ENCODE results near the gene ZNF541.

The ZNF541 gene

DNA sequence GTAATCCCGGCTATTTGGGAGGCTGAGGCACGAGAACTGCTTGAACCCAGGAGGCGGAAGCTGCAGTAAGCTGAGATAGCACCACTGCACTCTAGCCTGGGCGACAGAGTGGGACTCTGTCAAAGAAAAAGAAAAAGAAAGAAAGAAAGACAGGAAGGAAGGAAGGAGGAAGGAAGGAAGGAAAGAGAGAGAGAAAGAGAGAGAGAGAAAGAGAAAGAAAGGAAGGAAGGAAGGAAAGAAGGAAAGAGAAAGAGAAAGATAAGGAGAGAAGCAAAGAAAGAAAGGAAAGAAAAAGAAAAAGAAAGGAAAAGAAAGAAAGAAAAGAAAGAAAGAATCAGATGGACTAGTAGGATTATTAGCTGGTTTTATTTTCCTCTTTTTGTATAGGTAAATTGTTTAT, 22.8 kb downstream of the ZNF541 start:
- H3K18ac ChIP-seq (ENCODE audit: low read length): no peak overlapping the region
- H2BK120ac ChIP-seq (ENCODE audit: low read depth, low read length): no peak overlapping the region
- no peak overlapping the region for H2BK15ac ChIP-seq (replicated peaks; ENCODE audit: low read depth)
- H3K4me3 ChIP-seq (ENCODE audit: low read length): no peak overlapping the region
- H3K27me3 ChIP-seq (ENCODE audit: insufficient read depth, low read length, poor library complexity): no peaks in the 10 kb centered on the region
- no peak overlapping the region for H2BK5ac ChIP-seq (ENCODE audit: low read length)
- no peaks in the 10 kb centered on the region for H3K36me3 ChIP-seq (ENCODE audit: control insufficient read depth, insufficient read depth, low read length)
- H3K4me2 ChIP-seq (ENCODE audit: low read length): no peak overlapping the region
- H3K4ac ChIP-seq (ENCODE audit: low read depth, low read length): no peak overlapping the region
- H3K79me1 ChIP-seq (ENCODE audit: low read length): no peaks in the 10 kb centered on the region
- no peak for DNase-seq
- H3K27ac ChIP-seq (ENCODE audit: low read depth, low read length): no peak overlapping the region
- no peaks in the 10 kb centered on the region for H3K79me2 ChIP-seq (ENCODE audit: control insufficient read depth, insufficient read depth, low read length)
- H3K4me1 ChIP-seq (ENCODE audit: control insufficient read depth, low read depth, low read length): no peaks in the 10 kb centered on the region
- no peak overlapping the region for H2AK5ac ChIP-seq (ENCODE audit: low read length)
- no peak overlapping the region for H3K9ac ChIP-seq (ENCODE audit: low read length)
- H3K56ac ChIP-seq (ENCODE audit: low read length): no peak overlapping the region
- no peak overlapping the region for H4K8ac ChIP-seq (ENCODE audit: low read depth, low read length)
- no peak overlapping the region for H3K23ac ChIP-seq (ENCODE audit: low read length)
- WGBS (ENCODE audit: extremely low coverage, insufficient coverage, low lambda C conversion rate): no CpG with 5 or more reads among the region's 4 CpGs
- no peak overlapping the region for H4K5ac ChIP-seq (ENCODE audit: low read length)

DNA sequence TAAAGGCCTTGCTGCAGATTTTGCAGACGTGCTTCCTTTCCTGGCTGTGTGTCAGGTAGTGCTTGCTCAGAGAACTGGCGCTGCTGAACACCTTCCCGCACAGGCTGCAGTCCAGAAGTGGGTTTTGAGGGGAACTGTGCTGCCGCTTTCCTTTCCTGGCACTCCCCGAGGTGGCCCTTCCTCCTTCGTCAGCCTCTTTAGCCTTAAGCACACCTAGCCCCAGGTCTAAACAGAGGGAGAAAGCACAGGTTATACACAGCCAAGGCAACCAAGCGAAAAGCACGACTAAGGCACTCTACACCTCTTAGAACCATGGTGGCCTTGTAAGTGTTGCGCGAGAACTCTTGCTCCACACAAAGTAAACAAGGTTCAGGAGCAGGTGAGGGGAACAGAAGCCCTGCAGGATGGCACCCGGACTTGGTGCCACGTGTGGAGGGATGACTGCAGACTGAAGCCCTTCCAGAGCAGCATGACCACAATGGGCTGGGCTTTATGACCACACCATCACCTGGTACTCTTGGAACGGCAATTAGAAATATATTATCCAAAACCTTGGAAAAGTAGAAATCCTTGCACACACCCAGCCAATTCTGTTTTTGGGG, 23.6 kb downstream of the ZNF541 start:
- H3K9ac ChIP-seq (ENCODE audit: low read length): no peak overlapping the region
- no peak overlapping the region for H3K27ac ChIP-seq (ENCODE audit: low read depth, low read length)
- no peak overlapping the region for H2BK15ac ChIP-seq (replicated peaks; ENCODE audit: low read depth)
- WGBS (ENCODE audit: extremely low coverage, insufficient coverage, low lambda C conversion rate): no CpG with 5 or more reads among the region's 13 CpGs
- no peaks in the 10 kb centered on the region for H3K4me1 ChIP-seq (ENCODE audit: control insufficient read depth, low read depth, low read length)
- no peak overlapping the region for H2BK120ac ChIP-seq (ENCODE audit: low read depth, low read length)
- no peak overlapping the region for H2BK5ac ChIP-seq (ENCODE audit: low read length)
- DNase-seq: no peak
- no peak overlapping the region for H4K8ac ChIP-seq (ENCODE audit: low read depth, low read length)
- H2AK5ac ChIP-seq (ENCODE audit: low read length): no peak overlapping the region
- no peaks in the 10 kb centered on the region for H3K79me1 ChIP-seq (ENCODE audit: low read length)
- H3K23ac ChIP-seq (ENCODE audit: low read length): no peak overlapping the region
- H3K4me2 ChIP-seq (ENCODE audit: low read length): no peak overlapping the region
- H3K18ac ChIP-seq (ENCODE audit: low read length): no peak overlapping the region
- no peak overlapping the region for H3K4me3 ChIP-seq (ENCODE audit: low read length)
- H3K36me3 ChIP-seq (ENCODE audit: control insufficient read depth, insufficient read depth, low read length): no peaks in the 10 kb centered on the region
- no peak overlapping the region for H4K5ac ChIP-seq (ENCODE audit: low read length)
- no peaks in the 10 kb centered on the region for H3K27me3 ChIP-seq (ENCODE audit: insufficient read depth, low read length, poor library complexity)
- H3K4ac ChIP-seq (ENCODE audit: low read depth, low read length): no peak overlapping the region
- H3K79me2 ChIP-seq (ENCODE audit: control insufficient read depth, insufficient read depth, low read length): no peaks in the 10 kb centered on the region
- H3K56ac ChIP-seq (ENCODE audit: low read length): no peak overlapping the region

DNA sequence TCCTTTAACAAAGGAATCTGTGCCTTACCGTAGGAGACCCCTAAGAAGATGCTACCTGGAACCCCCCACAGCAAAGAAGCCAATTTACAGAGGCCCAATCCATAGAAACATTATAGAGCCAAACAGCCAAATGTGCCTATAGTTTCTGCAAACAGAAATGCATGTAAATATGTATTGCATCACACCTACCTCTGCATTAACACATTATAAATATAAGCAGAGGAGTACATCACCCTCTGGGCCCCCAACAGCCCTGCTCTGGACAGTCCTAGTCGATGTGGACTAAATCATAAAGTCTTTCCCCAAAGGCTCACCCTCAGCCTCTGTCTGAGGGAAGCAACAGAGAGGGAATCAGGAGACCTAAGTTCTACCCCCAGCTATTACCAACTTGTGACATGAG, 25.7 kb downstream of the ZNF541 start:
- no peak overlapping the region for H2BK15ac ChIP-seq (replicated peaks; ENCODE audit: low read depth)
- H3K9ac ChIP-seq (ENCODE audit: low read length): no peak overlapping the region
- no peak for DNase-seq
- H2BK5ac ChIP-seq (ENCODE audit: low read length): no peak overlapping the region
- no peaks in the 10 kb centered on the region for H3K36me3 ChIP-seq (ENCODE audit: control insufficient read depth, insufficient read depth, low read length)
- H3K27ac ChIP-seq (ENCODE audit: low read depth, low read length): no peak overlapping the region
- no peak overlapping the region for H3K23ac ChIP-seq (ENCODE audit: low read length)
- H3K79me1 ChIP-seq (ENCODE audit: low read length): no peaks in the 10 kb centered on the region
- no CpG with 5 or more reads among the region's 2 CpGs for whole genome bisulfite sequencing (ENCODE audit: extremely low coverage, insufficient coverage, low lambda C conversion rate)
- no peak overlapping the region for H4K8ac ChIP-seq (ENCODE audit: low read depth, low read length)
- no peak overlapping the region for H3K56ac ChIP-seq (ENCODE audit: low read length)
- H2BK120ac ChIP-seq (ENCODE audit: low read depth, low read length): no peak overlapping the region
- H3K18ac ChIP-seq (ENCODE audit: low read length): no peak overlapping the region
- H3K4ac ChIP-seq (ENCODE audit: low read depth, low read length): no peak overlapping the region
- no peak overlapping the region for H2AK5ac ChIP-seq (ENCODE audit: low read length)
- H3K4me3 ChIP-seq (ENCODE audit: low read length): no peak overlapping the region
- H3K79me2 ChIP-seq (ENCODE audit: control insufficient read depth, insufficient read depth, low read length): no peaks in the 10 kb centered on the region
- H4K5ac ChIP-seq (ENCODE audit: low read length): no peak overlapping the region
- H3K4me1 ChIP-seq (ENCODE audit: control insufficient read depth, low read depth, low read length): no peaks in the 10 kb centered on the region
- no peak overlapping the region for H3K4me2 ChIP-seq (ENCODE audit: low read length)
- no peaks in the 10 kb centered on the region for H3K27me3 ChIP-seq (ENCODE audit: insufficient read depth, low read length, poor library complexity)

DNA sequence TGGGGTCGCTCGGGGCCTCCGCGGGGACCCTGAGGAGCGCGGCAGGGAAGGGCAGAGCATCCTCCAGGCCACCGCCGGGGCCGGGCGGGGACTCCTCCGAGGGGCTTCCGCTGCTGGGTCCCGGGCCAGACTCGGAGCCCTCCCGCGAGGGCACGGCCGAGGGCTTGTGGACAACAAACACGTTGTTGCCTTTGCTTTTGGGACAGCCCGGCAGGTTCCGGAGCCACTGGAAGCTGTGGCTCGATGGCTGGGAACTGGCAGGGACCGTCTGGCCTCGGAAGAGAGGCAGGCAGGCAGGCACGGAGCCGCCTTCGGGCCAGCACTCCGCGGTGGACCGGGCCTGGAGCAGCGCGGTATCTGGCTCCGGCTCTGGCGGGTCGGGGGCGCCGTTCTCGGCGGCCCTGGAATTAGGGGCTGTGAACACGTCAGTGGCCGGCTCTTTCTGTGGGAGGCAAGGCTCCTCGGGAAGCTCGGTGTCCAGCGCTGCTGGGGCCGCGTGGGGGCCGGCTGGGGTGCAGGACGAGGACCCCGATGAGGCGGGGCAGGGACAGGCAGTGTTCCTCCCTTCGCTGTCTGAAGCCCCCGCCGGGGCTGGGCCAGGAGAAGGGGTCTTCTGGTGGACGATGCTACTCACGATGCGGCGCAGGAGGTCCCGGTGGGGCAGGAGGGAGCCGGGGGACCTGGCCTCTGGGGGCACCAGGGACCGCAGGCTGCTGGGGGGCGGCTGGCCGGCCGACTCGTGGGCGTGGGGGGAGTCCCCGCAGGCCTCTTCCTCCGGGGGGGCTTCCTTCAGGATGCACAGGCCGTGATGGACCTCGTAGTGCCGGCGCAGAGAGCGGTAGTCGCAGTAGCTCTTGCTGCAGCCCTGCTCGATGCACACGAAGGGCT, 27.6 kb downstream of the ZNF541 start:
- Histone ChIP-seq H2BK5ac (ENCODE audit: low read length) (no peak overlapping the region), H3K9ac (ENCODE audit: low read length) (no peak overlapping the region), H4K5ac (ENCODE audit: low read length) (no peak overlapping the region), H3K4ac (ENCODE audit: low read depth, low read length) (no peak overlapping the region), H3K27ac (ENCODE audit: low read depth, low read length) (no peak overlapping the region), H2BK120ac (ENCODE audit: low read depth, low read length) (no peak overlapping the region), H3K79me2 (ENCODE audit: control insufficient read depth, insufficient read depth, low read length) (no peaks in the 10 kb centered on the region), H3K56ac (ENCODE audit: low read length) (no peak overlapping the region), H3K79me1 (ENCODE audit: low read length) (no peaks in the 10 kb centered on the region), H3K36me3 (ENCODE audit: control insufficient read depth, insufficient read depth, low read length) (no peaks in the 10 kb centered on the region), H3K27me3 (ENCODE audit: insufficient read depth, low read length, poor library complexity) (no peaks in the 10 kb centered on the region), H3K18ac (ENCODE audit: low read length) (no peak overlapping the region), H3K4me1 (ENCODE audit: control insufficient read depth, low read depth, low read length) (no peaks in the 10 kb centered on the region), H2AK5ac (ENCODE audit: low read length) (no peak overlapping the region), H4K8ac (ENCODE audit: low read depth, low read length) (no peak overlapping the region), H2BK15ac (replicated peaks; ENCODE audit: low read depth) (no peak overlapping the region), H3K4me3 (ENCODE audit: low read length) (no peak overlapping the region), H3K4me2 (ENCODE audit: low read length) (no peak overlapping the region), H3K23ac (ENCODE audit: low read length) (no peak overlapping the region)
- no peak for DNase-seq
- WGBS (ENCODE audit: extremely low coverage, insufficient coverage, low lambda C conversion rate): no CpG with 5 or more reads among the region's 75 CpGs

DNA sequence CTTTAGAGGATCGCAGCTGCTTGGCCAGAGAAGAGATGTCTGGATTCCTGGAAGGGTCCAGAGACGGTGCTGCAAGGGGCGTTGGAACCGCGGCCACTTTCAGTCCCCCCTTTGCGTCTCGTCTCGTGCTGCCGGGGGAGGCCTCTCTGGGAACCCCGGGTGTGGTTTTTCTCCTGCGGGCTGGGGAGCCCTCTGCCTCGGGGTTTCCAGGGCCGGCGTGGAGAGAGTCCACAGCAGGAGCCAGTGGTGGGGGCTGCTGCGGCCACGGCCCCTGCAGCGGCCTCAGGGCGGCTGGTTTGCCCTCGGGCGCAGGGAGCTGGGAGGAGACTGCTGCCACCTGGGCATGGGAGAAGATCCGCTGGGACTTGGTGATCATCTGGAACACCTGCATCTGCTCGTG, 28.5 kb downstream of the ZNF541 start:
- no peak overlapping the region for H3K18ac ChIP-seq (ENCODE audit: low read length)
- H3K4me1 ChIP-seq (ENCODE audit: control insufficient read depth, low read depth, low read length): no peaks in the 10 kb centered on the region
- no peaks in the 10 kb centered on the region for H3K79me2 ChIP-seq (ENCODE audit: control insufficient read depth, insufficient read depth, low read length)
- H3K36me3 ChIP-seq (ENCODE audit: control insufficient read depth, insufficient read depth, low read length): no peaks in the 10 kb centered on the region
- H2BK15ac ChIP-seq (replicated peaks; ENCODE audit: low read depth): no peak overlapping the region
- no peak for DNase-seq
- H2AK5ac ChIP-seq (ENCODE audit: low read length): no peak overlapping the region
- H3K79me1 ChIP-seq (ENCODE audit: low read length): no peaks in the 10 kb centered on the region
- H3K56ac ChIP-seq (ENCODE audit: low read length): no peak overlapping the region
- no peak overlapping the region for H4K5ac ChIP-seq (ENCODE audit: low read length)
- no peak overlapping the region for H3K4me3 ChIP-seq (ENCODE audit: low read length)
- no peak overlapping the region for H3K4ac ChIP-seq (ENCODE audit: low read depth, low read length)
- H3K9ac ChIP-seq (ENCODE audit: low read length): no peak overlapping the region
- no peak overlapping the region for H3K23ac ChIP-seq (ENCODE audit: low read length)
- no peak overlapping the region for H3K27ac ChIP-seq (ENCODE audit: low read depth, low read length)
- H3K4me2 ChIP-seq (ENCODE audit: low read length): no peak overlapping the region
- WGBS (ENCODE audit: extremely low coverage, insufficient coverage, low lambda C conversion rate): no CpG with 5 or more reads among the region's 22 CpGs
- H4K8ac ChIP-seq (ENCODE audit: low read depth, low read length): no peak overlapping the region
- H2BK5ac ChIP-seq (ENCODE audit: low read length): no peak overlapping the region
- H3K27me3 ChIP-seq (ENCODE audit: insufficient read depth, low read length, poor library complexity): no peaks in the 10 kb centered on the region
- H2BK120ac ChIP-seq (ENCODE audit: low read depth, low read length): no peak overlapping the region

Data from mesendoderm (in vitro differentiated cells).